ENCODE results near the gene BCHE. TPM values are rescaled to one million over a fixed set of nuclear protein-coding genes. Genes with fewer than 3 reads are reported as not detected.

Gene BCHE
- polyA plus RNA-seq, 2 of the 4 experiments (the other 2 are of a cell fraction): 2.8 to 5.5 TPM

DNA sequence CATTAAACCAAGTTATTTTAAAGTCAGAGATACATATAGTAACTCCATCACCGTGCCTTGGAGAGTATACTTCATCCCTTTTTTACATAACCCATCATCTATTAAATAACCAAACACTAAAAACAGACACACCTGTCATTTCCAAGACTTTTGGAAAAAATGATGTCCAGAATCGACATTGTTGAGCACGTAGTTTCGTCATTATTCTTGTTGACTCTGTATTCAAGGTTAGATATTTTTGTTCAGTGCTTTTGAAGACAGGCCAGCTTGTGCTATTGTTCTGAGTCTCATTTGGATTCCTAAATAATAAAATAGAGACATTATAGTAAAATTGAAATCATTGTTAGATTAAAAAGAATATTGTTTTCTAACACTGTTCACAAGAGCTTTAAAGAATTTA lies 51.2 kb downstream of the BCHE start (continued):
- TF ChIP-seq CBX8 (IDR thresholded peaks at IDR 0.05) (no peak), JUNB (IDR thresholded peaks at IDR 0.05) (no peak), ESRRA (IDR thresholded peaks at IDR 0.05; ENCODE audit: borderline replicate concordance, low read length) (no peak), CEBPB (IDR thresholded peaks at IDR 0.05) (no peak), HOXB13 (CRISPR knock-in tag; IDR thresholded peaks at IDR 0.05; ENCODE audit: low read depth) (no peak), FOXS1 (CRISPR knock-in tag; IDR thresholded peaks at IDR 0.05) (no peak), BHLHE40 (IDR thresholded peaks at IDR 0.05; ENCODE audit: low read depth, low read length) (no peak), EP300 (IDR thresholded peaks at IDR 0.05) (no peak), SMC3 (IDR thresholded peaks at IDR 0.05) (no peak)

DNA sequence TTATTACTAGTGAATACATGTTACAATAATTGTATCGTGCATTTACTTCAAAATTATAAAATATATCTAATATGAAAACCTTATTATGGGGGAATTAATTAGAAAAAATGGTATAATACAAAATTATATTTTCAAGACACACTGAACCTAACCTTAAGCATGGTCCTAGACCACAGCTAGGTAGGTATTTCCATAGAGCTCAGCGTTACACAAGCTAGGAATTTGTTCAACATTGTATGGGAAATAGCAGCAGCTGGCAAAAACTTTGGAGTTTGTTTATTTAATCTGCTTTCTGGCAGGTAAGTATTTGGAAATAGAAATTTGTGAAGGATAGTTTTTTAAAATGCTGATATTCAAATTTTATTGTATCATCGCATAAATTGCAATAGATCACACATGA lies 52.9 kb downstream of the BCHE start:
- ChIA-PET CTCF (no interaction called here), POLR2A (no interaction called here)
- Histone ChIP-seq H3K4me1 (no peaks in the 10 kb centered on the region), H3K9me3 (no peaks in the 10 kb centered on the region), H3K27ac (no peak overlapping the region), H3K4me3 (no peak overlapping the region), H3K4me2 (no peak overlapping the region)
- ATAC-seq (no peak), FAIRE-seq (no peak), DNase-seq (ENCODE audit: low read depth in 1 of 2, low spot score in 1 of 2) (no peak)
- TF ChIP-seq PHF8 (IDR thresholded peaks at IDR 0.05; ENCODE audit: borderline replicate concordance, low read depth) (no peak), HOXB13 (CRISPR knock-in tag; IDR thresholded peaks at IDR 0.05; ENCODE audit: low read depth) (no peak), RARB (CRISPR knock-in tag; IDR thresholded peaks at IDR 0.05) (no peak)
- TF ChIP-seq, protein P1, sequence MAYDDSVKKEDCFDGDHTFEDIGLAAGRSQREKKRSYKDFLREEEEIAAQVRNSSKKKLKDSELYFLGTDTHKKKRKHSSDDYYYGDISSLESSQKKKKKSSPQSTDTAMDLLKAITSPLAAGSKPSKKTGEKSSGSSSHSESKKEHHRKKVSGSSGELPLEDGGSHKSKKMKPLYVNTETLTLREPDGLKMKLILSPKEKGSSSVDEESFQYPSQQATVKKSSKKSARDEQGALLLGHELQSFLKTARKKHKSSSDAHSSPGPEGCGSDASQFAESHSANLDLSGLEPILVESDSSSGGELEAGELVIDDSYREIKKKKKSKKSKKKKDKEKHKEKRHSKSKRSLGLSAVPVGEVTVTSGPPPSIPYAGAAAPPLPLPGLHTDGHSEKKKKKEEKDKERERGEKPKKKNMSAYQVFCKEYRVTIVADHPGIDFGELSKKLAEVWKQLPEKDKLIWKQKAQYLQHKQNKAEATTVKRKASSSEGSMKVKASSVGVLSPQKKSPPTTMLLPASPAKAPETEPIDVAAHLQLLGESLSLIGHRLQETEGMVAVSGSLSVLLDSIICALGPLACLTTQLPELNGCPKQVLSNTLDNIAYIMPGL (CRISPR knock-in tag; IDR thresholded peaks at IDR 0.05; ENCODE audit: borderline replicate concordance): no peak
- WGBS (ENCODE audit: missing lambda C conversion rate): 64% methylated on average over 3 of the region's 3 CpGs

DNA sequence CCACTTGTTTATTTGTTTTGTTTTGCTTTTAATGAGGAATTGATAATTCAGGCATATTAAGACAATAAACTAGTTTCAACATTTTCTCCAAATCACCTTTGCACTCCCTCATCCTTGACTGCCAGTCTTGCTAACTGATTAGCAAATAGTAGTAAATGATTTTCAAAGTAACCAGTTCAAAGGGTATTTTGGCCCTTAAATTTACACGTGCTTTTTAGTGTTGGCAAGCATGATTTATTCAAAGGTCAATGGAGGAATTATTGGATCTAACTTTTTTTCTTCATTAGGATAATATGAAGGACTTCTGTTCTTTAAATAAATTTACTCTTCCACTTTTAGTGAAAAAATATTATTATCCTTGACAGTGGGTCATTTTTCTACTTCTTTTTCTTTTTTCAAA lies 53.8 kb downstream of the BCHE start:
- no peak for FAIRE-seq
- ChIA-PET CTCF (no interaction called here), POLR2A (no interaction called here)
- no peak for DNase-seq (ENCODE audit: low read depth in 1 of 2, low spot score in 1 of 2)
- no peaks in the 10 kb centered on the region for H3K4me1 ChIP-seq
- ATAC-seq: no peak
- H3K4me3 ChIP-seq: no peak overlapping the region
- no peak overlapping the region for H3K4me2 ChIP-seq
- WGBS (ENCODE audit: missing lambda C conversion rate): 4% methylated on average over 1 of the region's 1 CpG
- H3K27ac ChIP-seq: no peak overlapping the region
- no peak for TF ChIP-seq RNF2 (IDR thresholded peaks at IDR 0.05; ENCODE audit: borderline replicate concordance, low read depth)
- no peaks in the 10 kb centered on the region for H3K9me3 ChIP-seq

DNA sequence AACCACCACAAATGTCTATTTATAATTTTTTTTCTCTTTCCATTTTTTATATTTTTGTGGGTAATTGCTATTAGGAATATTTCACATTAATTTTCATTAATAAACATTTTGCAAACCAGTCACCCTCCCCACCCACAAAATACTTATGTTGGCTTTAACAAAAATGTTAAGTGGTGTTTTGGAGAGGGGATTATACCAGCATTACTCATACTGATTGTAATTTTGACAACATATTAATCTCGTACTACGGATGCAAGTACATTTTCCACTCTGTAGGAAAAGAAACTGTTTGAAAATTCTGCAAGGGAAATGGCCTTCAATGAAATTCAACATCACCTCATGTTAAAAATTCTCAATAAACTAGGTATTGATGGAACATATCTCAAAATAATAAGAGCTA lies 58.3 kb downstream of the BCHE start:
- Histone ChIP-seq H3K4me1 (no peaks in the 10 kb centered on the region), H3K4me2 (no peak overlapping the region), H3K9me3 (no peaks in the 10 kb centered on the region), H3K4me3 (no peak overlapping the region), H3K27ac (no peak overlapping the region)
- ChIA-PET POLR2A (no interaction called here), CTCF (interaction anchor here (0.5 kb wide), 1 partner anchor 290 kb away, joined by 3 read pairs; no protein-coding TSS in a partner anchor)
- DNase-seq (ENCODE audit: low read depth in 1 of 2, low spot score in 1 of 2) (no peak), ATAC-seq (no peak), FAIRE-seq (no peak)
- TF ChIP-seq, protein P1 (CRISPR knock-in tag; IDR thresholded peaks at IDR 0.05; ENCODE audit: borderline replicate concordance): no peak
- TF ChIP-seq MYC (IDR thresholded peaks at IDR 0.05; ENCODE audit: borderline replicate concordance, low read length) (no peak), JUN (IDR thresholded peaks at IDR 0.05) (no peak), NR3C1 (IDR thresholded peaks at IDR 0.05) (no peak), RCOR1 (IDR thresholded peaks at IDR 0.05; ENCODE audit: low read depth, low read length) (no peak), TFCP2L1 (CRISPR knock-in tag; IDR thresholded peaks at IDR 0.05) (no peak), ZSCAN20 (CRISPR knock-in tag; IDR thresholded peaks at IDR 0.05) (no peak), EHMT2 (IDR thresholded peaks at IDR 0.05; ENCODE audit: low read depth) (no peak), BHLHE40 (IDR thresholded peaks at IDR 0.05; ENCODE audit: low read depth, low read length) (no peak)
- TF ChIP-seq, protein P2, sequence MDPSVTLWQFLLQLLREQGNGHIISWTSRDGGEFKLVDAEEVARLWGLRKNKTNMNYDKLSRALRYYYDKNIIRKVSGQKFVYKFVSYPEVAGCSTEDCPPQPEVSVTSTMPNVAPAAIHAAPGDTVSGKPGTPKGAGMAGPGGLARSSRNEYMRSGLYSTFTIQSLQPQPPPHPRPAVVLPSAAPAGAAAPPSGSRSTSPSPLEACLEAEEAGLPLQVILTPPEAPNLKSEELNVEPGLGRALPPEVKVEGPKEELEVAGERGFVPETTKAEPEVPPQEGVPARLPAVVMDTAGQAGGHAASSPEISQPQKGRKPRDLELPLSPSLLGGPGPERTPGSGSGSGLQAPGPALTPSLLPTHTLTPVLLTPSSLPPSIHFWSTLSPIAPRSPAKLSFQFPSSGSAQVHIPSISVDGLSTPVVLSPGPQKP (IDR thresholded peaks at IDR 0.05; ENCODE audit: low read depth, low read length): no peak
- 74% methylated on average over 2 of the region's 2 CpGs for WGBS (ENCODE audit: missing lambda C conversion rate)
